Jurkat, Clone E6-1 (cell line): ENCODE data around the gene HMGCS1. TPM values are rescaled to one million over a fixed set of nuclear protein-coding genes. Genes with fewer than 3 reads are reported as not detected.
"Not testable (repeated sequence)": the region's sequence is repeated elsewhere in the genome, so short reads cannot be mapped to it uniquely, and the experiment has no call there.

Experiments
- DNase-seq: peaks from one replicate; pipeline ENCODE4 v3.0.0-alpha.2; 2011; ENCODE audit warnings: low read depth, low spot score
- H3K4me3 ChIP-seq: 2 replicates; pipeline ENCODE4 v1.5.1; 2011; ENCODE audit warnings: mild to moderate bottlenecking, low read length, control low read depth, moderate library complexity
- polyA plus RNA-seq: library from polyadenylated mRNA; unstranded; fragments of >200 nt; gene quantifications from one replicate; pipeline ENCODE4 v1.2.1, GENCODE V29; 2012; ENCODE audit warnings: missing spikeins; ENCODE audit not compliant: insufficient read length, insufficient read depth

The HMGCS1 gene
- polyA plus RNA-seq, result 104 TPM

GRCh38 chr5:43313035-43313853 is at the start of gene HMGCS1:
Gene HMGCS1 (minus strand): TSS chr5:43313412. CDS start chr5:43298965, 14,447 bp downstream.
- H3K4me3 ChIP-seq, result peak within 1 kb of the TSS; percentile 93
- peak; percentile 100 for DNase-seq

DNA sequence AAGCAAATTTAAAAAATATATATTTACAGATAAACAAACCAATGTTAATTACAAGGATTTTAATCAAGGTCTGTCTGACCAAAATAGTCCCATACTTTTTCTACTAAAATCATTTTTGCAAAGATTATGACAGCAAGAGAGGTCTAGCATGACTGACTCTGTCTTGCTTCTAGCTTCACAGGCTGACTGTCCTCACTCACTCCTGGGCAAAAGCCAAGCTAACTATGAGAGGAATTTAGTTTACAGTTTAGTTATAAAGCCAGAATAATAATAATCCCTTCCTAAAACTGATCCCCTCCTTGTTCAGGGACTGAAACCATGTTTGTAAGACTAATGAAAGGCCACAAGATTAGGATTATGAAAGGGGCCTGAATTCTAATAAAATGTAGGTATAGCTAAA is 45.5 kb upstream of the HMGCS1 start:
- no peak for DNase-seq
- no peak overlapping the region for H3K4me3 ChIP-seq

DNA sequence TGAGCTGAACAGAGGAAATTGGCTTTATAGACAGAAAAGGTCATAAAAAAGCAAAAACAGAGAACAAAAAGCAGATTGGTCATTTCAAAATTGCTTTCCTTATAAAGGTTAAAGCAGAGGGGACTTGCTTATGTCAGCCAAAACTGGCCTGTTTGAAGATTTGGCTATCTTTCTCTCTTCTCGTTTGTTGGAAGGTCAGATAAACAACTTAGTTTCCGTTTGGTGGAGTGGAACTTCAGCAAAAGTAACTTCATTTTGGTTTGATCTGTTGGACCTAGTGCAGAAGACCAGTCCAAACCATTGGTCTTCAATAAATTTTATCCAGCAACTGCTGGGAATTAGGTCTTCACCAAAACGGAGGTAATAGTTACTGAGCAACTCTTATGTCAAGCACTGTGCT is 45.1 kb upstream of the HMGCS1 start:
- no peak overlapping the region for H3K4me3 ChIP-seq
- DNase-seq, result no peak

GRCh38 chr5:43357878-43358281 is 44.7 kb upstream of the HMGCS1 start:
- H3K4me3 ChIP-seq, result no peak overlapping the region

DNA sequence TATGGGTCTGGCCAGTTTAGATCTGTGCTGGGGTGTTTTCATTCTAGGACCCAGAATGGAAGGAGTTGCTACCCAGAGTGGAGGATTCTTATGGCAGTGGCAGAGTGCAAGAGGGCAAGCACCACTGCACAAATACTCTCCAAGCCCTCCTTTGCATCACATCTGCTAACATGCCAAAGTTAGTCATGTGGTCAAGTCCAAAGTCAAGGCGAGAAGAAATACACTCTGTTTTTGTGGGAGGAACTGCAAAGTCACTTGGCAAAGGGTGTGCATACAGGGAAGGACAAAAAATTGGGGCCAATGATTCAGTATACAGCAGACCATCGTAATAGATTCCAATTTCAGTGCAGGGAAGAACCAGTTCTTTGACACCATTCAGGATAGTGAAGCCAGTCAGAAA is 43.9 kb upstream of the HMGCS1 start:
- no peak overlapping the region for H3K4me3 ChIP-seq
- DNase-seq, result no peak

More at GRCh38 chr5:43357878-43358281, 44.7 kb upstream of the HMGCS1 start:
- no peak for DNase-seq

GRCh38 chr5:43354774-43355173 is 41.6 kb upstream of the HMGCS1 start:
- DNase-seq, result no peak

GRCh38 chr5:43353668-43354067 is 40.5 kb upstream of the HMGCS1 start:
- H3K4me3 ChIP-seq, result no peak overlapping the region
- DNase-seq, result no peak

More at GRCh38 chr5:43354774-43355173, 41.6 kb upstream of the HMGCS1 start:
- H3K4me3 ChIP-seq, result no peak overlapping the region

- no peak for DNase-seq
- H3K4me3 ChIP-seq, result no peak overlapping the region
Measured at GRCh38 chr5:43352915-43353314, 39.7 kb upstream of the HMGCS1 start.

- no peak overlapping the region for H3K4me3 ChIP-seq
- DNase-seq, result no peak
Measured at GRCh38 chr5:43352131-43352530, 38.9 kb upstream of the HMGCS1 start.

DNA sequence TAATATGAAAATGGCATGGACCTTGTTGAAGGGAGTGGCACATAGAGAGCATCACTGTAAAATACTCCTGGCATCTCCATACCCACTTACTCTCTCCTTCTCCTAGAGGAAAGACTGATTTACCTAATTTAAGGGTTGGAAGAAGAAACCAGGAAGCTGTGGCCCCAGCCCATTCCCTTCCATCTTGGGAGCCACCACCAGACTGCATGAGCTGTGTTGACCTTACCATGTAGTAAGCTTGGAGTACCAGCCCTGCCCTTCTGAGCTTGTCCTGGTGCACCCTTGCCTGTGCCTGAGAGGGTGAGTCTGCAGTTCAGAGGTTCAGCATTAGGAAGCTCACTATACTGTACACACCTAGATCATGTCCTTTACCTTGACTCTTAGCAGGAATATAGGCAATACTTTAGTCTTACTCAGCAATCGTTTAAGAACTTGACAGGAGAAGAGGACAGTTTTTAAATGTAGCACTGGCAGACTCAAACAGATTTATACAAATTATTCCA is 35.7 kb upstream of the HMGCS1 start:
- H3K4me3 ChIP-seq, result no peak overlapping the region
- no peak for DNase-seq

DNA sequence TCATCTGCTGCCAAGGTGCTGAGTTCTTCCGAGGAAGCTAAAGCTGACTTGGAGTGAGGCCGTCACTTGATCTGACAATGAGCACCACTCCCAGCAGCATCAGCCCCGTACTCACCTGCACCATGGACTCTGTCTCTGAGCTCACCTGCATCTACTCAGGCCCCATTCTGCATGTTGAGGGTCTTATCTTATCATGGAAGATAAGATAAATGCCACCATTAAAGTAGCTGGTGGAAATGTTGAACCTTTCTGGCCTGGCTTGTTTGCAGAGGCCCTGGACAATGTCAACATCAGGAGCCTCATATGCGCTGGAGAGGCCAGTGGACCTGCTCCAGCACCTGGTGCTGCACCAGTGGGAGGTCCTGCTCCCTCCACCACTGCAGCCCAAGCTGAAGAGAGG is 35.0 kb upstream of the HMGCS1 start:
- H3K4me3 ChIP-seq, result no peak overlapping the region
- no peak for DNase-seq

DNA sequence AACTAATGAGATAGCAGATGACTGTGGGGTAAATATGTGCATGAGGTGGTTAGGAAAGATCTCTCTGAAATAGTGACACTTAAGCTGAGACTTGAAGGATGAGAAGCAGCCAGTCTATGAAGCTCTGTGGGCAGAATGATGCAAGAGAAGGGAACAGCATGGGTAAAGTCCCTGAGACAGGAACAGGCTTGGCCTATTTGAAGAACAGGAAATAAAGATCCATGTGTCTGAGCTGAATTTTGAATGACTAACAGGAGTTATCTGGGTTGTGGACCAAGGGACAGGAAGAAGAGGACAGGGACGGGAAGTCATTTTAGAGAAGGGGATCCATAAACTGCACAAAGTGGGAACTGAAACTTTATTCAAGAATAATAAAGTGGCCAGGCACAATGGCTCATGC is 25.6 kb upstream of the HMGCS1 start:
- no peak overlapping the region for H3K4me3 ChIP-seq
- DNase-seq, result no peak

DNA sequence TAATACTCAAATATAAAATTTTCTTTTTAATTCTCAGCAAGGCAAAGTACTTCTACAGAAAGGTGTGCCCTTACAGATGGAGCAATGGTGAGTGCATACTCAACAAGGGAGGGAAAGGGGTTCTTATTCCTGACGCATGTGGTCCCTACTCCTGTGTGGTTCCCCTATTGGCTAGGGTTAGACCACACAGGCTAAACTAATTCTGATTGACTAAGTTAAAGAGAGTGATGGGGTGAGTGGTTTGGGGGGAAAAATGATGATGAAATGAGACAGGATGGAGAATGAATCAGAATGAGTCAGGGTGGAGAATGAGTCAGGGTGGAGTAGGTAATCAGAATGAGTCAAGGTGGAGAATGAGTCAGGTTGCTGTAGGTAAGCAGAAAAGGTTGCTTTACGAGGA is 22.9 kb upstream of the HMGCS1 start:
- no peak overlapping the region for H3K4me3 ChIP-seq
- DNase-seq, result no peak

- no peak for DNase-seq
- H3K4me3 ChIP-seq, result no peak overlapping the region
Measured at GRCh38 chr5:43335681-43336080, 22.5 kb upstream of the HMGCS1 start.

DNA sequence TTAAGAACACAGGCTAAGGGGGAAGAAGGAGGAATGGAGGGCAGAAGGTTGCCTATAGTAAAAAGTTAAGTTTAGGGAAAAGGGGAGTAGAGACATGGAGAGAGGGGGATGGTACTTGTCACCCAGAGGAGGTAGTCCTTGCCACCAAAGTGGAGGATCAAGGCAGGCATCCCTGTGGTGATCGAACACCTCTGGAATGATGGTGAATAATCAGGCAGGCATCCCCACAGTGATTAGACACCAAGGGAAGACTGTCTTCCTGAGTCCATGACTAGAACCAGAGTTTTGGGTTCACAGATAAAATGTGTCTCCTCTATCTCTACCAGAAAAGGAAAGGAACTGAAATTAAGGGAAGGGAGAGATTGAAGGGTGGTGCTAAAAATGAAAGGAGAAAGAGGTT is 19.2 kb upstream of the HMGCS1 start:
- no peak overlapping the region for H3K4me3 ChIP-seq
- DNase-seq, result no peak

DNA sequence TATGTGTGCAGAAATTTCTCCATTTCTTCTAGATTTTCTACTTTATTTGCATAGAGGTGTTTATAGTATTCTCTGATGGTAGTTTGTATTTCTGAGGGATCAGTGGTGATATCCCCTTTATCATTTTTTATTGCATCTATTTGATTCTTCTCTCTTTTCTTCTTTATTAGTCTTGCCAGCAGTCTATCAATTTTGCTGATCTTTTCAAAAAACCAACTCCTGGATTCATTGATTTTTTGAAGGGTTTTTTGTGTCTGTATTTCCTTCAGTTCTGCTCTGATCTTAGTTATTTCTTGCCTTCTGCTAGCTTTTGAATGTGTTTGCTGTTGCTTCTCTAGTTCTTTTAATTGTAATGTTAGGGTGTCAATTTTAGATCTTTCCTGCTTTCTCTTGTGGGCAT is 12.4 kb upstream of the HMGCS1 start:
- not testable (repeated sequence) for H3K4me3 ChIP-seq, DNase-seq

GRCh38 chr5:43323488-43323887 is 10.3 kb upstream of the HMGCS1 start:
- H3K4me3 ChIP-seq, DNase-seq: not testable (repeated sequence)

GRCh38 chr5:43320846-43321245 is 7.6 kb upstream of the HMGCS1 start:
- no peak overlapping the region for H3K4me3 ChIP-seq
- no peak for DNase-seq

- no peak for DNase-seq
- no peak overlapping the region for H3K4me3 ChIP-seq
Measured at GRCh38 chr5:43316421-43316820, 3.2 kb upstream of the HMGCS1 start.

DNA sequence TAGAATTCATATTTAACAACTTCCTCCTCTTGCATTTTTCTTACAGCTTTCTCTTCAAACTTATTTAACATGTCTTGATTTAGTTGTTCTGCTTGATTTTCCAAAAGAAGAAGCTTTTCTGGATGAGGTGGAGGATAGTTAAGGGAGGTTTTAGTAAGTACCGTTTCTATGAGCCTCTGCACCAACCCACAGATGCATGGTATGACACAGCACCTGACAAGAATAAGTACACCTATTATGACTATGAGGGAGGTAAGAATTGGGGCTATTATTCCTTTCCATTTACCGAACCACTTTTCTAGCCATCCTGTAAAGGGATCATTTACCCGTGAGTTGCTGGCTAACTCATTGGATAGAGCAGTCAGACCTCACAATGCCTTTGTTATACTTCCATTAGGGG is 2.5 kb upstream of the HMGCS1 start:
- no peak overlapping the region for H3K4me3 ChIP-seq
- no peak for DNase-seq

GRCh38 chr5:43315263-43315662 is 2.1 kb upstream of the HMGCS1 start:
- no peak for DNase-seq

More at GRCh38 chr5:43315263-43315662, 2.1 kb upstream of the HMGCS1 start:
- H3K4me3 ChIP-seq, result no peak overlapping the region
